LNCAP (cell line): ENCODE measurements around the gene LSP1.

Experiments
- TF ChIP-seq, protein P1 (sequence below): fragments of 450-650 bp; IDR thresholded peaks from 2 replicates; pipeline ENCODE4 v1.5.1; 2017; ENCODE audit warnings: mild to moderate bottlenecking

LSP1 gene

DNA sequence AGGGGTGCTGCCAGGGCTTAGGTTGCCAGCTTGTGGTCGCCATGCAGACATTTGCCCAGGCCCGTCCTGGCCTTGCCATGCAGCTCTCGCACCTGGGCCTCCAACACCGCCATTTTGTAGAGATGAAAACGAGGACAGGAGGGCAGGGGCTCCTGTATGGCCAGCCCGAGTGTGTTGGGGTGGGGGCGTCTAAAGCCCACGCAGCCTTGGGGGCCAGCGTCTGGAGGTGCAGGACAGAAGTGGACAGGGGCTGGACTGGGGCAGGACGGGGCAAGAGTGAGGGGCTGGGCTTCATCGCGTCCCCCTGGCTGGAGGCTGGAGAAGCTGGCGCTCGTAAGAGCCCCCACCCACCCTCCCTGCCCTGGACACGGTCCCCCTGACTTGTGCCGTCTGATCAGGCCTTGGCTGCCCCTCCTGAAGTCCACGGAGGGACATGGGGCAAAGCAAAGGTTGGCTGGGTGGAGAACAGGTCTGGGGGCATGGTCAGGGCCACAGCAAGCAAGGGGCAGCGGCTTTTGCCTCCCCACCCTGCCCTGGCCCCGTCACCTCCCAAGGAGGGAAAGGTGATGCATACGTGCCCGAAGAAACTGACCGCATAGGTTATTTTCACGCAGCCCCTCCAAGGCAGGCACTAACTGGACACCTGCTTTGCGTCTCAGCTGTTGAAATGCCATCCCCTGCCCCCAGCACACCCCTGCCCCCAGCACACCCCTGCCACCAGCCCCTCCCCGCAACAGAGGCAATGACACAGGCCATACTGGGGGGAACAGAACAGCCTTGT is 67.4 kb downstream of the LSP1 start:
- TF ChIP-seq, protein P1, sequence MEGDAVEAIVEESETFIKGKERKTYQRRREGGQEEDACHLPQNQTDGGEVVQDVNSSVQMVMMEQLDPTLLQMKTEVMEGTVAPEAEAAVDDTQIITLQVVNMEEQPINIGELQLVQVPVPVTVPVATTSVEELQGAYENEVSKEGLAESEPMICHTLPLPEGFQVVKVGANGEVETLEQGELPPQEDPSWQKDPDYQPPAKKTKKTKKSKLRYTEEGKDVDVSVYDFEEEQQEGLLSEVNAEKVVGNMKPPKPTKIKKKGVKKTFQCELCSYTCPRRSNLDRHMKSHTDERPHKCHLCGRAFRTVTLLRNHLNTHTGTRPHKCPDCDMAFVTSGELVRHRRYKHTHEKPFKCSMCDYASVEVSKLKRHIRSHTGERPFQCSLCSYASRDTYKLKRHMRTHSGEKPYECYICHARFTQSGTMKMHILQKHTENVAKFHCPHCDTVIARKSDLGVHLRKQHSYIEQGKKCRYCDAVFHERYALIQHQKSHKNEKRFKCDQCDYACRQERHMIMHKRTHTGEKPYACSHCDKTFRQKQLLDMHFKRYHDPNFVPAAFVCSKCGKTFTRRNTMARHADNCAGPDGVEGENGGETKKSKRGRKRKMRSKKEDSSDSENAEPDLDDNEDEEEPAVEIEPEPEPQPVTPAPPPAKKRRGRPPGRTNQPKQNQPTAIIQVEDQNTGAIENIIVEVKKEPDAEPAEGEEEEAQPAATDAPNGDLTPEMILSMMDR: no peak

DNA sequence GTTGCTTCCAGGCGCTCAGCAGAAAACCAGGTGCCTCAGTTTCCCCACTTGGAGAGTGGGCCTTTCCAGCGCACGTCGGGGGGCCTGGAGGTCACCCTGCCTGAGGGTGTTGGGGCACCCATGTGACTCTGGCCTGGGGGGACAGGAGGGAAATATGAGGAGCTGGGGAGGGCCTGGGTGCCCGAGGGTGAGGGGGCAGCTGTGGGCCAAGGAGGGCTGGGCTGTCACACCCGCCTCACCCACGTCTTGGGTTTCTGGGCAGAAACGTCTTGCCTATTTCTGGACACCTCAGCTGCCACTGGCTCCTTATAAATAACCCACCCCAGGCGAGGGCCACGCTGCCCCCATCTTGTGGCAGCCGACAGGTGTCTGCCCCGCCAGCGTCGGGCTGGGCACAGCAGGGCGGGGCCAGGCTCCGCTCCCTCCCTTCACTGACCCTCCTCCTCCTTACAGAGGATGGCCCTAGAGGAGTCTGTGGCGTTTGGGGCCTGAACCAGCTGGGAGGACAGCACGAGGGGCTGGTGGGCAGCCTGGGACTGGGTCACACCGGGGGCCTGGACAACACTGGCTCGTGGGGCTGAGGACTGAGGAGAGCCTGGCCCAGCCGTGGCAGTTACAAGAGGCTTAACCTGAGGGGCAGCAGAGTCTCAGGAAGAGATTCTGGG is 68.2 kb downstream of the LSP1 start:
- TF ChIP-seq, protein P1: no peak

DNA sequence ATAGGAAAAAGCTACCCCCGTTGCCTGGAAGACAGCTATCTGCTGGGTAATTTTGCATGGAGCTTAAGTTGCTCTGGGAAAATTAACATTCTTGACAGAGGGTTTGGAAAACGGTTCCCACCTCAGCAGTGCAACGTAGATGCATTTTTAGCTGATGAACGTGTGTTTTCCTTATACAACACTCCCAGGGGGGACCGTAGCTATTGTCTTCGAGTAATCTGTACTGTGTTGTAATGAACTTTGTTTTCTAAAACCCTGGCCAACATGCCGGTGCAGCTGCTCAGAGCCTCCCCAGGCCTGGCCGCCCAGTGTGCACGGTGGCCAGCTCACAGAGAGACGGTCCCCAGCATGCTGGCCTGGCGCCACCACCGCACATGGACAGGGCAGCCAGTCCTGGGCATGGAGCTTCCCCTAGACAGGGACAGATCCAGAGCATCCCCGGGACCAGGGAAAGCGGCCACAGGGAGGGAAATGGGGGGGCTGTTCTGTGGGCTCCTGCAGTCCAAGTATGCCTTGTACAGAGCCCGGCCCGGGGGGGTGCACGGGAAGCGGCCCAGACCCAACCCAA is 68.8 kb downstream of the LSP1 start:
- TF ChIP-seq, protein P1: no peak

DNA sequence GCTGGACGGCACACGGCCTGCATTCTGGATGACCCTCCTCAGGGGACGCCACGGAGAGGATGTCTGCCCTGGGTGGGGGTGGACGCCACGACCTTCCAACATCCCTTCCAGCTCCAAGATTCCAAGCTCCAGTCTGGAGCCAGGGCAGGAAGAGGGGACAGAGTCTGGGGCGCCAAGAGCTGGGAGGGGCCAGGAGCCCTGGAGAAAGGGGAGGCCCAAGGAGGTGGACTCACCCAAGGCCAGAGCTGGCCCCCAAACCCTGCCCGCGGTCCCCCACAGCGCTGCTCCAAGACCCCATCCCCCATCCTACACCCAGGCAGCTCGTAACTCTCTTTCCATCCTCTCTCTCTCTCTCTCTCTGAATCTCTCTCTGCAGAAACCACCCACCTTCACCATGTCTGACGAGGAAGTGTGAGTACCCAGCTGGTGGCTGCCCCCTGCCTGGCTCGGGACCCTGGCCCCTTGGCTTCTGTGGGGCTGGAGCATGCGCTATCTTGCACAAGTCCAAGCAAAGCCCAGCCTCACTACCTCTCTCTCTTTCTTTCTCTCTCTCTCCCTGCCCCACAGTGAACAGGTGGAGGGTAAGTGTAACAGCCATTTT is 69.7 kb downstream of the LSP1 start:
- TF ChIP-seq, protein P1: no peak

DNA sequence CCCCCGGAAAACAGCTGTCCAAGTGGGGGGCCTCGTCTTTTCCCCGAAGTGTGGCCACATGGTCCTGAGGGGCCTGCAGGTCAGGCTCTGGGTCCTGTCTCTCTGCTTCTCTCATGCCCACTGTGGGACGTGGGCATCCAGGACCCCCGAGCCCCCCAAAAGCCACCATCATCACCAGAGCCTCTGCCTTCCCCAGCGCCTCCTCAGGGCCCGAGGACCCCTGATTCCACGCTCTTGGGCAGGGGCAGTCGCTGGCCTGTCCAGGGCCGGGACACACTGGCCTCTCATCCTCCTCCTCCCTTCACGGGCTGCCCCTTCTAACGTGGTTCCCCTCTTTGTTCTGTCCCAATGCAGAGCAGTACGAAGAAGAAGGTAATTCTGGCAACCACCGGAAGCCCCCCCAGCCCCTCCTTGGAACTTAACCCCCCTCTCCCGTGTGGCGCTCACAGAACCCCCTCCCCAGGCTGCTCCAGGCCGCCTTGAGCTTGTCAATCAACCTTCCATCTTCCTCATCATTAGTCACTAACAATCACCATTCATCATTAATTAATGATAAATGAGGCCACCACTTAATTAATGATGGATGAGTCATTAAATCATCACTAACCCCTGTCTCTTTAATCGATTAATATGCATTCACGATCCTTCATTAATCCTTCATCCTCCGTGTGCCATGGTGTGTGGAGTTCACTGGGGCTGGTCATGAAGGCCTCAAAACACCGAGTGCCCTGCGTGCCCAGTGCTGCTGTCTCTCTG is 70.5 kb downstream of the LSP1 start:
- TF ChIP-seq, protein P1: no peak

DNA sequence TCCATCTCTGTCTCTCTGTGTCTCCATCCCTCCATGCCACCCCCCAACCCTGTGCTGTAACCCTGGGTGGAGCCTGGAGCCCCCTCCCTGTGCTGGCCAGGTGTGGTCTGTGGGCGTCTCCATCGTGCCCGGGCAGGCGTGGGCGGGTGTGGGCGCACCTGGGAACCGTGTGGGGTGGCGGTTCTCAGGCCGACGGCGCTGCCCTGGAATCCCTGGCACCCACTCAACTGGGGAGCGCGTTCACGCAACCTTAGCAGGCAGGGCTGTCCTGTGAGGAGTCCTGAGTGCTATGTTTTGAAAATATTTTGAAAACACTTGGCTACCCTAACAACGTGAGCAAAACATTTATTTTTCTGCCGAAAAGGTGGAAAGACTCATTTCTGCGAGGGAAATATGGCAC is 71.3 kb downstream of the LSP1 start:
- TF ChIP-seq, protein P1: no peak

DNA sequence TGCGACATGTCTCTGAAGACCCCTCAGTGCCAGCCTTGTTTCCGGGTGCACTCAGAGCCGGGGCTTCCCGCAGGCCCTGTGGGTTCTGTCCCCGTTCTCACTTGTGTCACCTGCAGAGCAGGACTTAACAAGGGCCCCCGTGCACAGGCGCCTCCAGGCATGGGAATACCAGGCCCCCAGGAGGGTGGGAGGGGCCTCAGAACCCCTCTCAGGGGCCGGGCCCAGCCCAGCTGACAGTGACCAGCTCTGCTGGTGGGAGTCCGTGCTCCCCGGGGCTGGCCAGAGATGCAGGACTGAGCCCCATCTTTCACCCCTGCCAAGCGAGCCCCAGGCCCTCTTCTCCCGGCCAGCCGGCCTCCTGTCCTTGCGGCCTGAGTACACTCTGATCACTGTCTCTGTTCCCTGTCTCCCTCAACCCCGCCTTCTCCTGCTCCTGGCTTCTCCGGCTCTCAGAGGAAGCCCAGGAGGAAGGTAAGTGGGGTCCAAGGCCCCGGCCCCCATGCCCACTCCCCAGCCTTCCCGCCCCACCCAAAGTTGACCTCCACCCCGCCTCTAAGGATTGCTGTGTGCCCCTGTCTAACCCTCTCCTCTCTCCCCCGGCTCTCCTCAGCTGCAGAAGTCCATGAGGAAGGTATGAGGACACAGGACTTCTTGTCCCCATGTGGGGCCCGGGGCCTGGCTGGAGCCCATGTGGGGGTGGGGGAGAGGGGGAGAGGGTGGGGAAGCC is 71.9 kb downstream of the LSP1 start:
- TF ChIP-seq, protein P1: no peak
